ENCODE measurements around the gene VWC2. TPM values are rescaled to one million over a fixed set of nuclear protein-coding genes. Genes with fewer than 3 reads are reported as not detected.

The VWC2 gene
- total and polyA plus RNA-seq, 2 of the 8 experiments (the other 6 are each of a cell fraction or from before 2014, with no cell fraction given) = 0.24 to 0.30 TPM

DNA sequence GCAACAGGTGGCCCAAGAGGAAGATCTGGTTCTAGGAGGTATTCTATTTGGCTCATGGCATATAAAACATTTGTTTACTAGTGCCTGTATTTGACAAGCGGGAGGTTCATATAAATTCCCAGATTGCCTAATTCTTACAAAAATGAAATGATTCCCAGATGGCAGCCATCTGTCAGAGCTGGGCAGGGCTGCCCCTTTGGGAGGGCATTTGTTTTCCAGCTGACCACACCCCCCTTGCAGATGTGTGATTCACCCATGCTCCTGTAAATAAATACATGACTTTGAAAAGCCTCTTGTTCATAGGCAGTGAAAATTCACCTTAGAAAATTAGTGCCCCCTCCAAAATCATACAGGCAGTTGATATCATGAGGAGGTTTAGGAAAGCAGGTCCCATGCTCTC lies 8.6 kb downstream of the VWC2 start:
- H3K27me3 ChIP-seq (replicated peaks in 1 of 4; ENCODE audit: control insufficient read depth in 3 of 4, extremely low read depth in 1 of 4, insufficient read depth in 3 of 4, low read length in 3 of 4) = no peaks in the 10 kb centered on the region
- no peak for TF ChIP-seq NANOG (IDR thresholded peaks at IDR 0.05; ENCODE audit: insufficient read depth, low read depth, low read length, poor library complexity, severe bottlenecking)
- TF ChIP-seq SIX5 (IDR thresholded peaks at IDR 0.05; ENCODE audit: low read depth, low read length) = no peak
- TF ChIP-seq, protein P1, sequence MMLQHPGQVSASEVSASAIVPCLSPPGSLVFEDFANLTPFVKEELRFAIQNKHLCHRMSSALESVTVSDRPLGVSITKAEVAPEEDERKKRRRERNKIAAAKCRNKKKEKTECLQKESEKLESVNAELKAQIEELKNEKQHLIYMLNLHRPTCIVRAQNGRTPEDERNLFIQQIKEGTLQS (IDR thresholded peaks at IDR 0.05; ENCODE audit: insufficient read depth, low read depth, low read length) = no peak
- TF ChIP-seq FOSL1 (IDR thresholded peaks at IDR 0.05; ENCODE audit: insufficient read depth, low read depth, low read length) = no peak
- TF ChIP-seq JUN (IDR thresholded peaks at IDR 0.05; ENCODE audit: low read depth, low read length) = no peak
- TF ChIP-seq CBX5 (IDR thresholded peaks at IDR 0.05; ENCODE audit: low read depth, low read length) = no peak
- no peak for TF ChIP-seq EP300 (IDR thresholded peaks at IDR 0.05; ENCODE audit: borderline replicate concordance in 1 of 2, low read depth in 2 of 2, low read length in 2 of 2)
- TF ChIP-seq KDM5A (IDR thresholded peaks at IDR 0.05; ENCODE audit: low read length) = no peak
- no peak for TF ChIP-seq ASH2L (IDR thresholded peaks at IDR 0.05; ENCODE audit: low read length)
- no peak for TF ChIP-seq TAF1 (IDR thresholded peaks at IDR 0.05; ENCODE audit: low read depth, low read length)
- TF ChIP-seq POU5F1 (IDR thresholded peaks at IDR 0.05; ENCODE audit: low read depth, low read length) = no peak
- no peak for TF ChIP-seq RXRA (IDR thresholded peaks at IDR 0.05; ENCODE audit: insufficient read depth, low read depth, low read length)
- no peak for TF ChIP-seq BCL11A (IDR thresholded peaks at IDR 0.05; ENCODE audit: low read depth in 2 of 2, low read length in 2 of 2)
- no peaks in the 10 kb centered on the region for H3K23me2 ChIP-seq (ENCODE audit: low read depth, low read length)
- no peak overlapping the region for H4K5ac ChIP-seq (ENCODE audit: insufficient read length, low read depth, low read length)
- H4K20me1 ChIP-seq (replicated peaks in 1 of 2; ENCODE audit: control insufficient read depth in 1 of 2, insufficient read depth in 2 of 2, low read length in 2 of 2) = no peaks in the 10 kb centered on the region
- H3K9ac ChIP-seq (replicated peaks in 1 of 4; ENCODE audit: extremely low read depth in 1 of 4, low read depth in 3 of 4, low read length in 3 of 4) = no peak overlapping the region
- no peak overlapping the region for H2BK12ac ChIP-seq (ENCODE audit: low read depth, low read length)
- no peaks in the 10 kb centered on the region for H3K79me2 ChIP-seq (ENCODE audit: control insufficient read depth in 1 of 2, insufficient read depth in 2 of 2, low read length in 2 of 2)
- no peaks in the 10 kb centered on the region for H3K36me3 ChIP-seq (ENCODE audit: control insufficient read depth in 2 of 4, insufficient read depth in 4 of 4, low read length in 3 of 4)
- H3K4ac ChIP-seq (replicated peaks; ENCODE audit: insufficient read length, low read depth, low read length) = no peak overlapping the region
- H3K18ac ChIP-seq (ENCODE audit: extremely low read depth, low read length) = no peak overlapping the region
- H2BK120ac ChIP-seq (replicated peaks; ENCODE audit: low read depth, low read length) = no peak overlapping the region
- peaks cover 0 to 2% of the 10 kb centered on the region in 2 experiments; a peak in 1 of 4 replicates for H3K9me3 ChIP-seq (ENCODE audit: insufficient read depth in 2 of 2, low read depth in 1 of 2, low read length in 1 of 2)
- H3K56ac ChIP-seq (replicated peaks; ENCODE audit: insufficient read length, low read depth, low read length) = no peak overlapping the region
- H2BK20ac ChIP-seq (ENCODE audit: low read length) = no peak overlapping the region
- no peaks in the 10 kb centered on the region for H3K79me1 ChIP-seq (ENCODE audit: low read depth, low read length)
- no peak overlapping the region for H3K4me3 ChIP-seq (ENCODE audit: extremely low read depth in 1 of 4, insufficient read depth in 2 of 4, low read depth in 3 of 4, low read length in 4 of 4)
- FAIRE-seq (no peak), DNase-seq (ENCODE audit: low read depth in 1 of 2, low spot score in 2 of 2) (no peak)
- no peak overlapping the region for H4K91ac ChIP-seq (replicated peaks; ENCODE audit: insufficient read length, low read length)
- POLR2A ChIA-PET (ENCODE audit: partially characterized antibody) = no interaction called here
- no peak overlapping the region for H2AK5ac ChIP-seq (ENCODE audit: low read depth, low read length)
- H3K23ac ChIP-seq (ENCODE audit: insufficient read length) = no peak overlapping the region
- no peak overlapping the region for H2BK15ac ChIP-seq (ENCODE audit: low read length)
- no peak overlapping the region for H2BK5ac ChIP-seq (ENCODE audit: low read depth, low read length)
- H3K27ac ChIP-seq (ENCODE audit: low read depth, low read length) = no peak overlapping the region
- H3K4me2 ChIP-seq (ENCODE audit: insufficient read depth in 1 of 2, low read depth in 2 of 2, low read length in 2 of 2) = no peak overlapping the region
- no peaks in the 10 kb centered on the region for H3K4me1 ChIP-seq (replicated peaks in 1 of 4; ENCODE audit: control insufficient read depth in 3 of 4, insufficient read depth in 4 of 4, low read length in 3 of 4)
- H3K14ac ChIP-seq (ENCODE audit: insufficient read length) = no peak overlapping the region
- no peak overlapping the region for H4K8ac ChIP-seq (ENCODE audit: extremely low read depth, insufficient read depth, low read length)
- CTCF ChIA-PET (ENCODE audit: partially characterized antibody) = interaction anchor here (1.2 to 2.1 kb wide), 2 partner anchors 9 to 143 kb away, joined by 4 to 8 read pairs; no protein-coding TSS in a partner anchor
- H2AFZ ChIP-seq (ENCODE audit: low read length) = no peak overlapping the region
- 100% methylated on average over 1 of the region's 1 CpG; no CpG with 5 or more reads in 1 of the 2 experiments for WGBS, 2 experiments (ENCODE audit: extremely low coverage in 1 of 2, insufficient coverage in 1 of 2, insufficient read length in 1 of 2, insufficient replicate concordance in 2 of 2, low coverage in 1 of 2, low lambda C conversion rate in 2 of 2, missing lambda C conversion rate in 1 of 2)

Data from H1 (cell line).